Calu3 (cell line): ENCODE measurements around the gene NCSTN. TPM values are rescaled to one million over a fixed set of nuclear protein-coding genes. Genes with fewer than 3 reads are reported as not detected.
A peak's percentile ranks its signal among the peaks of the same experiment; 100 is the strongest.

ENCODE experiments used
- BruUV-seq: library from RNA; stranded (reverse); fragments of 400-500 nt; replicated peaks from 2 replicates; lab custom pipeline; 2021; lab: Mats Ljungman, UMichigan
- CTCF ChIA-PET: fragments of 300-600 bp; sonication (Branson Sonifier 250); formaldehyde crosslinking; loops from one replicate; lab custom pipeline; 2022; ENCODE audit warnings: antibody characterized with exemption; lab: Charles Lee
- DNase-seq: peaks from one replicate; pipeline ENCODE4 v3.0.0; 2022
- H3K27ac Mint-ChIP-seq: one replicate; pipeline ENCODE4 v1.8.0; 2022; ENCODE audit warnings: mixed read lengths; ENCODE audit not compliant: unreplicated experiment
- H3K27me3 Mint-ChIP-seq: one replicate; pipeline ENCODE4 v1.8.0; 2022; ENCODE audit warnings: mixed read lengths; ENCODE audit not compliant: unreplicated experiment
- H3K36me3 Mint-ChIP-seq: one replicate; pipeline ENCODE4 v1.8.0; 2022; ENCODE audit warnings: mild to moderate bottlenecking, moderate library complexity, mixed read lengths; ENCODE audit not compliant: insufficient read depth, unreplicated experiment
- H3K4me1 Mint-ChIP-seq: one replicate; pipeline ENCODE4 v1.8.0; 2022; ENCODE audit warnings: mild to moderate bottlenecking, low read depth, mixed read lengths; ENCODE audit not compliant: unreplicated experiment
- H3K4me3 Mint-ChIP-seq: one replicate; pipeline ENCODE4 v1.8.0; 2022; ENCODE audit warnings: mild to moderate bottlenecking, low read depth, moderate library complexity, mixed read lengths; ENCODE audit not compliant: unreplicated experiment
- H3K9me3 Mint-ChIP-seq: one replicate; pipeline ENCODE4 v1.8.0; 2022; ENCODE audit warnings: low read depth, mixed read lengths; ENCODE audit not compliant: unreplicated experiment
- CTCF ChIP-seq: fragments of 200-600 bp; IDR thresholded peaks from one replicate; pipeline ENCODE4 v1.8.0; 2022; ENCODE audit warnings: antibody characterized with exemption; ENCODE audit not compliant: unreplicated experiment
- intact Hi-C: fragments of 100-400 bp; cut with micrococcal nuclease; formaldehyde crosslinking; loops from one replicate; pipeline ENCODE4 v1.10.0; 2022; ENCODE audit not compliant: unreplicated experiment
- total RNA-seq: library from RNA; stranded (reverse); gene quantifications from 2 replicates; pipeline ENCODE4 v1.2.3, GENCODE V29; 2022

The NCSTN gene
- total RNA-seq, 1 experiment from 2014 or later = 135 TPM

- H3K27ac Mint-ChIP-seq = no peak overlapping the region
- DNase-seq = no peak
- peak overlapping the region; percentile 31 for H3K4me3 Mint-ChIP-seq
- H3K27me3 Mint-ChIP-seq = no peaks in the 10 kb centered on the region
- TF ChIP-seq CTCF = no peak
- BruUV-seq = no TSS peak
- H3K36me3 Mint-ChIP-seq = peaks cover 67% of the 10 kb centered on the region
- H3K9me3 Mint-ChIP-seq = no peaks in the 10 kb centered on the region
- intact Hi-C loops = no loop called here
- peaks cover 15% of the 10 kb centered on the region for H3K4me1 Mint-ChIP-seq
- CTCF ChIA-PET = no interaction called here
These were observed 2.3 kb upstream of the NCSTN start for GRCh38 chr1:160340866-160341265.

- intact Hi-C loops = no loop called here
- peak overlapping the region; percentile 87 for H3K4me3 Mint-ChIP-seq
- H3K36me3 Mint-ChIP-seq = peaks cover 61% of the 10 kb centered on the region
- CTCF ChIA-PET = interaction anchor here (1.2 kb wide), 1 partner anchor 34 kb away, joined by 6 read pairs; no protein-coding TSS in a partner anchor
- no peaks in the 10 kb centered on the region for H3K9me3 Mint-ChIP-seq
- peaks cover 15% of the 10 kb centered on the region for H3K4me1 Mint-ChIP-seq
- no peak for TF ChIP-seq CTCF
- peak overlapping the region; percentile 96 for H3K27ac Mint-ChIP-seq
- no peaks in the 10 kb centered on the region for H3K27me3 Mint-ChIP-seq
- no peak for DNase-seq
- BruUV-seq = no TSS peak
These were observed 657 bp upstream of the NCSTN start for GRCh38 chr1:160342526-160342925.

- no TSS peak for BruUV-seq
- no peaks in the 10 kb centered on the region for H3K9me3 Mint-ChIP-seq
- H3K27me3 Mint-ChIP-seq = no peaks in the 10 kb centered on the region
- H3K36me3 Mint-ChIP-seq = peaks cover 48% of the 10 kb centered on the region
- peak overlapping the region; percentile 96 for H3K27ac Mint-ChIP-seq
- H3K4me3 Mint-ChIP-seq = peak overlapping the region; percentile 87
- CTCF ChIA-PET = interaction anchor here (0.6 kb wide), 1 partner anchor 225 kb away, joined by 4 read pairs; no protein-coding TSS in a partner anchor
- no peak for TF ChIP-seq CTCF
- peaks cover 15% of the 10 kb centered on the region for H3K4me1 Mint-ChIP-seq
- DNase-seq = no peak
- intact Hi-C loops = no loop called here
These were observed 1.1 kb downstream of the NCSTN start for GRCh38 chr1:160344241-160344640.

DNA sequence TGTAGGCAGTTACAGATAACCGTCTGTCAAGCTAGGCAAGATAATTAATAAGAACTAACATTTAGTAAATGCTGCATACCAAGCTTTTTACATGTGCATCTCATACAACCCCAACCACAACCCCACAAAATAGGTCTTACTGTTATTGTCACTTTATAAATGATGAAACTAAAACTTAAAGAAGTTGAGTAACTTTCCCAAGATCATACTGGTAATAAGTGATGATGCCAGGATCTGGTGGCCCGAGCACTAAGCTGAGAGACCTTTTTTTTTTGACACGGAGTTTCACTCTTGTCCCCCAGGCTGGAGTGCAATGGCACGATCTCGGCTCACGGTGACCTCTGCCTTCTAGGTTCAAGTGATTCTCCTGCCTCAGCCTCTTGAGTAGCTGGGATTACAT lies 1.8 kb downstream of the NCSTN start:
- Mint-ChIP-seq H3K4me1 (peaks cover 10% of the 10 kb centered on the region), H3K4me3 (no peak overlapping the region), H3K9me3 (no peaks in the 10 kb centered on the region), H3K27ac (no peak overlapping the region), H3K36me3 (peaks cover 43% of the 10 kb centered on the region), H3K27me3 (no peaks in the 10 kb centered on the region)
- no peak for DNase-seq
- TF ChIP-seq CTCF = no peak
- no TSS peak for BruUV-seq
- CTCF ChIA-PET = no interaction called here
- intact Hi-C loops = no loop called here
